B cell (primary cell): ENCODE data around the gene LRRD1.

Experiments
- EZH2 ChIP-seq: IDR thresholded peaks from 2 replicates; pipeline ENCODE4 v1.6.1; 2012; ENCODE audit warnings: borderline replicate concordance, low read depth, mild to moderate bottlenecking, moderate library complexity, low read length; ENCODE audit not compliant: insufficient read depth, poor library complexity, severe bottlenecking
- TF ChIP-seq, protein P1 (sequence below): fragments of 200-600 bp; IDR thresholded peaks from one replicate; pipeline ENCODE4 v1.8.0; 2022; ENCODE audit warnings: antibody characterized with exemption, mild to moderate bottlenecking

DNA sequence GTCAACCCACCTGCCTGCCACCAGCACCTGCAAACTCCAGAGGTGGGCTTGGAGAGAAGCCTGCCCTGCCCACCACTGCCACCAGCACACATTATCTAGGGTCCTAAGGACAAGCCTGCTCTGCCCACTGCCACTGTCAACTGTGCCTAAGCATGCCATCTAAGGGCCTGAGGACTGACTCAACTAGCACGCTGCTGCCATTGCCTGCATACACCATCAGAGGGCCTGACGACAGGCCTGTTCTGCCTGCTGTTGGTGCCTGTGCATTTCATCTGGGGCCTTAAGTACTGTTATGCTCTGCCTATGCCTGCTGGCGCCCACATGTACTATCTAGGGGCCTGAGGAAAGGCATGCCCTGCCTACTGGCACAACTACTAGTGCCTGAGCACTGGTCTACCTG lies 27.0 kb upstream of the LRRD1 start:
- TF ChIP-seq, protein P1, sequence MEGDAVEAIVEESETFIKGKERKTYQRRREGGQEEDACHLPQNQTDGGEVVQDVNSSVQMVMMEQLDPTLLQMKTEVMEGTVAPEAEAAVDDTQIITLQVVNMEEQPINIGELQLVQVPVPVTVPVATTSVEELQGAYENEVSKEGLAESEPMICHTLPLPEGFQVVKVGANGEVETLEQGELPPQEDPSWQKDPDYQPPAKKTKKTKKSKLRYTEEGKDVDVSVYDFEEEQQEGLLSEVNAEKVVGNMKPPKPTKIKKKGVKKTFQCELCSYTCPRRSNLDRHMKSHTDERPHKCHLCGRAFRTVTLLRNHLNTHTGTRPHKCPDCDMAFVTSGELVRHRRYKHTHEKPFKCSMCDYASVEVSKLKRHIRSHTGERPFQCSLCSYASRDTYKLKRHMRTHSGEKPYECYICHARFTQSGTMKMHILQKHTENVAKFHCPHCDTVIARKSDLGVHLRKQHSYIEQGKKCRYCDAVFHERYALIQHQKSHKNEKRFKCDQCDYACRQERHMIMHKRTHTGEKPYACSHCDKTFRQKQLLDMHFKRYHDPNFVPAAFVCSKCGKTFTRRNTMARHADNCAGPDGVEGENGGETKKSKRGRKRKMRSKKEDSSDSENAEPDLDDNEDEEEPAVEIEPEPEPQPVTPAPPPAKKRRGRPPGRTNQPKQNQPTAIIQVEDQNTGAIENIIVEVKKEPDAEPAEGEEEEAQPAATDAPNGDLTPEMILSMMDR, result no peak
- TF ChIP-seq EZH2, result no peak
